ENCODE results near the gene ISG20.

ISG20 gene

GRCh38 chr15:88701561-88702095 is 62.8 kb downstream of the ISG20 start:
- no peaks in the 10 kb centered on the region for H3K36me3 ChIP-seq (ENCODE audit: control insufficient read depth in 1 of 2, insufficient read depth in 2 of 2, low read length in 2 of 2)
- peaks cover 3 to 5% of the 10 kb centered on the region in 2 donors for H3K4me1 ChIP-seq (ENCODE audit: control insufficient read depth in 1 of 2, insufficient read depth in 2 of 2, low read length in 2 of 2)
- peaks cover 14 to 30% of the 10 kb centered on the region in 2 donors for H3K27me3 ChIP-seq (ENCODE audit: control insufficient read depth in 1 of 2, insufficient read depth in 2 of 2, low read length in 2 of 2)
- H3K4me3 ChIP-seq (ENCODE audit: low read depth in 1 of 2, low read length in 2 of 2) = no peak overlapping the region
- H3K9me3 ChIP-seq (ENCODE audit: control insufficient read depth in 1 of 2, low read length in 2 of 2) = no peaks in the 10 kb centered on the region
- no peak overlapping the region for H3K9ac ChIP-seq (ENCODE audit: low read depth in 1 of 2, low read length in 2 of 2)
- H3K27ac ChIP-seq (ENCODE audit: low read depth, low read length) = no peak overlapping the region

DNA sequence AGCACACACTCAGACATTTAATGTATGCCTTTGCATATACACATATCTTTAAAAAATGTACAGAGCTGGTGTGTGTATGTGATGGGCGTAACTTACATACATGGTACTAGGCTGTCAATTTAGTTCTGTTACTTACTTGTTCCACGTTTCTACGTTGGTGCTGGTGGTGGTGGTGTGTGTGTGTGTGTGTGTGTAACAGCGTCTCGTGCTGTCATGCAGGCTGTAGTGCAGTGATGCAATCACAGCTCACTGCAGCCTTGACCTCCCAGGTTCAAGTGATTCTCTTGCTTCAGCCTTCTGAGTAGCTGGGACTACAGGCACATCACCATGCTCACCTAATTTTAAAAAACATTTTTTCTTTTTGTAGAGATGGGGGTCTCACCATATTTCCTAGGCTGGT is 64.2 kb downstream of the ISG20 start:
- Histone ChIP-seq H3K27ac (ENCODE audit: low read depth, low read length) (no peak overlapping the region), H3K4me1 (ENCODE audit: control insufficient read depth in 1 of 2, insufficient read depth in 2 of 2, low read length in 2 of 2) (peaks cover 3 to 5% of the 10 kb centered on the region in 2 donors), H3K9ac (ENCODE audit: low read depth in 1 of 2, low read length in 2 of 2) (no peak overlapping the region), H3K36me3 (ENCODE audit: control insufficient read depth in 1 of 2, insufficient read depth in 2 of 2, low read length in 2 of 2) (no peaks in the 10 kb centered on the region), H3K9me3 (ENCODE audit: control insufficient read depth in 1 of 2, low read length in 2 of 2) (no peaks in the 10 kb centered on the region), H3K4me3 (ENCODE audit: low read depth in 1 of 2, low read length in 2 of 2) (no peak overlapping the region), H3K27me3 (ENCODE audit: control insufficient read depth in 1 of 2, insufficient read depth in 2 of 2, low read length in 2 of 2) (peaks cover 16 to 28% of the 10 kb centered on the region in 2 donors)

DNA sequence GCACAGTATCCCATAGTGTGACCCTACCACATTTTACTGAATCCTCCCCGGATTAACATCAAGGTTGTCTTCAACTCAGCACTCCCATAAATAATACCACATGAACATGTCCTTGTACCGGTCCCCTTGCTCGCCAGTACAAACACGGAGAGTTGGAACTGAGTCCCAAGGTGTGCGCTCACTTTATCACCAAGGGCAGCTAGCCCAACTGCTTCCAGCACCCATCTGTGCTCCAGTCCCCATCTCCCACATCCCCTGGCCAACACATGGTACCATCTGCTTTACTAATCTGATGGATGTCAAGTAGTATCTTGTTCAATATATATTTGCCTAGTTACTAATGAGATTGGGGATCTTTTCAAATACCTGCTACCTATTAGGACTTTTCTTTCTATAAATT is 64.7 kb downstream of the ISG20 start:
- H3K9me3 ChIP-seq (ENCODE audit: control insufficient read depth in 1 of 2, low read length in 2 of 2) = no peaks in the 10 kb centered on the region
- peaks cover 21 to 23% of the 10 kb centered on the region in 2 donors for H3K27me3 ChIP-seq (ENCODE audit: control insufficient read depth in 1 of 2, insufficient read depth in 2 of 2, low read length in 2 of 2)
- no peaks in the 10 kb centered on the region for H3K36me3 ChIP-seq (ENCODE audit: control insufficient read depth in 1 of 2, insufficient read depth in 2 of 2, low read length in 2 of 2)
- H3K4me3 ChIP-seq (ENCODE audit: low read depth in 1 of 2, low read length in 2 of 2) = no peak overlapping the region
- H3K4me1 ChIP-seq (ENCODE audit: control insufficient read depth in 1 of 2, insufficient read depth in 2 of 2, low read length in 2 of 2) = peaks cover 3 to 5% of the 10 kb centered on the region in 2 donors
- H3K27ac ChIP-seq (ENCODE audit: low read depth, low read length) = no peak overlapping the region
- H3K9ac ChIP-seq (ENCODE audit: low read depth in 1 of 2, low read length in 2 of 2) = no peak overlapping the region

DNA sequence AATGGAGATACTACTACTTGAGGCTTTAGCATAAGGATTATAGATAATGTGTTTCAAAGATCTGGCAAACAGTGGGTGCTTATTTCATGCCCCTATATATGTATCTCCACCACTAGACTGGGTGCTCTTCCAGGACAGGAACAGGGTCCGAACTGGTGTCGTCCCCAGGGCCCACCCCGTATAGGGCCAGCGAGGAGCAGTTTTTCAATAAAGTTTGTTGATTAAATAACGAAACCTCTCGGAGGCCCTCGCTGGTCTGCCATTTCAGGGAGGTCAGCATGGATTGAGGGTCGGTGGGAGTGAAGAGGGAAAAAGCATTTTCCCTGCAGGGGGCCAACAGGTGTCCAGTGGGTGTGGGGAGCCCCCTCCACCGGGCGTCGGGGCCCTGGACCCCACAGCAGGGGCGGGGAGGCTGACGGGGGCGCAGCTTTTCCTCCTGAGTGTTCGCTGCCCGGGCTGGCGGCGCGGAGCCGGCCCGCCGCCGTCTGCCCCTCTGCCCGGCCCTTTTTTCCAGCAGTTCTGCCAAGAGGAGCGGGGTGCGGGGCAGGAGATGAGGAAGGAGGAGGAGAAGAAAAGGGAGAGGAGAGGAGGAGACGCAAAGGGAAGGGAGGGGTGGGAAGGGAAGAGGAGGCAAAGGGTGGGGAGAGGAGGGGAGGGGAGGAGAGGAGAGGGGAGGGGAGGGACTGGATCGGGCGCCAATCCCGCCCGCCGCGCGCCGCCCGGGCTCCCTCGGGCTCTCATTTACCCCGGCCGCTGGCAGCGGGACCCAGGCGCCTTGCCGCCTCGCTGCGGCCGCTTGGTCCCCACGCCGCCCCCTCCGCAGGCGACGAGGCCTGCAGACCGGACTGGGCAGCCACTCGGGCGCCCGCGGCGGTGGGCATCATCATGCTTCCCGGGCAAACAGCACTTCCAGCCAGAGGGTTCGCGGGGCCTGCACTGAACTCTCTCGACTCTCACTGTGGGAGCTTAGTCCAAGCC is 66.3 kb downstream of the ISG20 start:
- peaks cover 5 to 9% of the 10 kb centered on the region in 2 donors for H3K4me1 ChIP-seq (ENCODE audit: control insufficient read depth in 1 of 2, insufficient read depth in 2 of 2, low read length in 2 of 2)
- peak overlapping the region in 1 of 2 donors; percentile 6 for H3K9ac ChIP-seq (ENCODE audit: low read depth in 1 of 2, low read length in 2 of 2)
- peak overlapping the region; percentile 32 to 36 for H3K4me3 ChIP-seq (ENCODE audit: low read depth in 1 of 2, low read length in 2 of 2)
- H3K27ac ChIP-seq (ENCODE audit: low read depth, low read length) = no peak overlapping the region
- no peaks in the 10 kb centered on the region for H3K9me3 ChIP-seq (ENCODE audit: control insufficient read depth in 1 of 2, low read length in 2 of 2)
- H3K27me3 ChIP-seq (ENCODE audit: control insufficient read depth in 1 of 2, insufficient read depth in 2 of 2, low read length in 2 of 2) = peaks cover 26 to 34% of the 10 kb centered on the region in 2 donors
- H3K36me3 ChIP-seq (ENCODE audit: control insufficient read depth in 1 of 2, insufficient read depth in 2 of 2, low read length in 2 of 2) = no peaks in the 10 kb centered on the region

- H3K36me3 ChIP-seq (ENCODE audit: control insufficient read depth in 1 of 2, insufficient read depth in 2 of 2, low read length in 2 of 2) = no peaks in the 10 kb centered on the region
- H3K4me3 ChIP-seq (ENCODE audit: low read depth in 1 of 2, low read length in 2 of 2) = peak overlapping the region in 1 of 2 donors; percentile 36
- no peaks in the 10 kb centered on the region for H3K9me3 ChIP-seq (ENCODE audit: control insufficient read depth in 1 of 2, low read length in 2 of 2)
- peaks cover 26 to 34% of the 10 kb centered on the region in 2 donors for H3K27me3 ChIP-seq (ENCODE audit: control insufficient read depth in 1 of 2, insufficient read depth in 2 of 2, low read length in 2 of 2)
- H3K9ac ChIP-seq (ENCODE audit: low read depth in 1 of 2, low read length in 2 of 2) = no peak overlapping the region
- H3K27ac ChIP-seq (ENCODE audit: low read depth, low read length) = no peak overlapping the region
- H3K4me1 ChIP-seq (ENCODE audit: control insufficient read depth in 1 of 2, insufficient read depth in 2 of 2, low read length in 2 of 2) = peaks cover 5 to 9% of the 10 kb centered on the region in 2 donors
Observed at GRCh38 chr15:88705769-88706165, 67.0 kb downstream of the ISG20 start.
